ENCODE data around the gene NPB.
A peak's percentile ranks its signal among the peaks of the same experiment; 100 is the strongest.

Gene NPB

DNA sequence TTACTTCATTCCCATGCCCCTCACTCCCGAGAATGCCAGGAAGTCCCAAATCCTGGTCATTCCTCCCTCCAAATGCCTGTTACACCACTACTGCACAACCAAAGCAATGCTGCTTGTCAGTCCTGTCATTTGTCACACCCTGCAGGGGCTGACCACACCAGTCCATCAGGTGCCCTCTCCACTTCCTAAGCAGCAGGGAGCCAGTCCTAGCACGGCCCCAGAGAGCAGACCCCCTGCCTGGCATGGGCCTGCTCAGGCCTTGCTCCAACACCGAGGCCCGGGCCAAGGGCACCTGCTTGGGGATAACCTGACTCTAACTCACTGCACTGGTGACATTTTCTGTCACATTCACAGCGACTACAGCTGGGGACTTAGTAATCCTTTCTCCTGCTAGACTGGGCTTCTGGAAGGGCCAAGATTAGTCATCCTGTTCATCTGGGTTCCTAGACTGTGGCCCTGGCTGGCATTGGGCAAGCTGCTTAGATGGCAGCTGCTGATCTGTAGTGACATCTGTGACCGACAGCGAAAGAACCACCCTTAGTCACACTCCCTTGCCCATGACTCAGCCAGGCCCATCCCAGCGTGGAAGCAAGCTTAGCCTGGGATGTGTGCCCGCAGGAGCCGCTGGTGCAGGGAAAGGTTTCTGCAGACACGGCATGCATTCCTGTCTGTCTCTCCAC is 16.0 kb upstream of the NPB start:
- no peak overlapping the region for H3K27ac Mint-ChIP-seq

DNA sequence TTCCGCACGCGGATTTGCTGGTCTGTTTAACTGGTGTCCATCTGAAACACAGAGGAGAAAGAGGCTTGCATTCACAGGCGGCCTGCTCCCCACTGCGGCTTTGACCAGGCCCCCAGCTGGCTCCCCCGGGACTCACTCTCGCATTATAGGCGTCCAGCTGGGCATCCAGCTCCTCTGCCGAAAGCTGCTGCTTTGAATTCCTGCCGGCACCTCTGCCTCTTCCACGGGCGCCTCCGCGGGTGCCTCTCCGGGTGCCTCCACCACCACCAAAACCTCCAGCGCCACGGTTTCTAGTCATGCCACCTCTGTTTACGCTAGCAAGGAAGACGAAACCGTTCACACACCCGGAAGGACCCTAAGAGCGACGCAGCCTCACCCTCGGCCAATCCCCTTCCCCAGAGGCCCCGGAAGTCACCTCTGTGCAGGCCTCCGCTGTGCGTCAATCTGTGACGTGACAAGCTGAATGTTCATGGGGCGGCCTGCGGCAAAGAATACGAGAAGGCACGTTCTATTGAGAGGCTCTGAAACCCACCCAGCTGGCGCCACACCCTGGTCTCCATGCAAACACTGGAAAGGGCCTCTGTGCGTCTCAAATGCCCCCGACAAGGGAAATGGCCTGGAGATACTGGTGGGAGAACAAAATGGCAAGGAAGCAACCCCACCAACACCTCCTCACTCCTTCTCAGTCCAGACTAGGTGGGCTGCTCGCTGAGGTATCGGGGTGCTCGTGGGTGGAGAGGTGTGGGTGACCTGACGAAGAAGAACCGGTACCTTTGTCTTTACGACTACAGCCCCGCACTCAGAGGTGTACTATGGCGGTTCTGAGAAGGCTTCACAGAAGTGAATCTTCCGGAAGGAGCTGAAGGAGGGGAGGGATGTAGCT is 13.7 kb upstream of the NPB start:
- no peak for ATAC-seq
- Mint-ChIP-seq H3K4me3 (peak overlapping the region; percentile 59), H3K27me3 (no peaks in the 10 kb centered on the region), H3K9me3 (no peaks in the 10 kb centered on the region), H3K4me1 (peaks cover 32% of the 10 kb centered on the region), H3K27ac (peak overlapping the region; percentile 40), H3K36me3 (peaks cover 35% of the 10 kb centered on the region)

More for the DNA sequence above, 16.0 kb upstream of the NPB start:
- Mint-ChIP-seq H3K9me3 (no peaks in the 10 kb centered on the region), H3K4me3 (no peak overlapping the region), H3K4me1 (peaks cover 31% of the 10 kb centered on the region), H3K27me3 (no peaks in the 10 kb centered on the region), H3K36me3 (peaks cover 35% of the 10 kb centered on the region)
- no peak for ATAC-seq

DNA sequence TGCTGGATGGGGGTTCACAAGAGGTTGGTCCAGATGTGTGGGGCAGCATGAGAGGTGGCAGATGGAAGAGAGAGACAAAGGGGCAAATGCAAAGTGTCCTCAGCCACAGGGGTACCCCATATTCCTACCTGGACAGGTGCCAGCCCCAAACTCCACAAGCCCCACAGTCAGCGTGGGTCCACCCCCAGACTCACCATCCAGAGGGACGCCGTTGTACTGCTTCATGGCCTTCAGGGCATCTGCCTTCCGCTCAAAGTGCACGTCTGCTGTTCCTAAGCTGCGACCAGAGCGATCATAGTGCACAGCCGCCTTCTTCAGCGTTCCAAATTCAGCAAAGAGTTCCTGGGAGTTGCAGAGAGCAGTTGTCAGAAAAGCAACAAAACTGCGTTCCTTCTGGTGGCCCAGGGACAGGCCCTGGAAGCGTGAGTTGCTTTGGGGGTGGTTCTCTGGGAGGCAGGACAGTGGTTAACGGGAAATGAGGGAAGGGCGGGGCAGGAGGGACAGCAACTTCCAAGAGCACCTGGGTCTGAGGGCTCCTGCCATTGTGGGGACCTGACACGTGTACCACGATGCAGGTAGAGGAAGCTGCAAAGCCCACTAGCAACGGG is 12.9 kb upstream of the NPB start:
- Mint-ChIP-seq H3K36me3 (peaks cover 35% of the 10 kb centered on the region), H3K27ac (peak overlapping the region; percentile 40), H3K27me3 (no peaks in the 10 kb centered on the region), H3K4me3 (peak overlapping the region; percentile 59), H3K4me1 (peaks cover 39% of the 10 kb centered on the region), H3K9me3 (no peaks in the 10 kb centered on the region)
- no peak for ATAC-seq

DNA sequence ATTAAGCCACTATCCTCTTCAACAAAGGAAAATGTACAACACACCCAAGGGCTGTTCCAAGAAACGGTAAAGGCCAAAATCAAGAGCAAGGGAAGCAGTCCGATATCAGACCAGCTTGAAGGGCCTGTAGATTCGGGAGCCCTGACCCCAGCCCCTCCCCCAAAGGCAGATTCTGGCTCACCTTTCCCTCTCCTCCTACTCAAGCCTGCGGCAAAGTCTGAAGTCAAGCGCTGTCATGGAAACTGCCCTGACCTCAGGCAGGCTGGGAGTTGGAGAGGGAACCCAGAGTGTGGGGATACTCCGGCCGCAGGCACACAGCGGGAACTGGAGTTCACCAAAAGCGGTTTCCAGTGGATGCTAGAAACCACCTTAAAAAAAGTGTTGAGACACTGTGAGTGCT is 12.4 kb upstream of the NPB start:
- Mint-ChIP-seq H3K27me3 (no peaks in the 10 kb centered on the region), H3K4me3 (peak overlapping the region; percentile 91), H3K9me3 (no peaks in the 10 kb centered on the region), H3K27ac (peak overlapping the region; percentile 40), H3K4me1 (peaks cover 39% of the 10 kb centered on the region), H3K36me3 (peaks cover 35% of the 10 kb centered on the region)
- no peak for ATAC-seq

DNA sequence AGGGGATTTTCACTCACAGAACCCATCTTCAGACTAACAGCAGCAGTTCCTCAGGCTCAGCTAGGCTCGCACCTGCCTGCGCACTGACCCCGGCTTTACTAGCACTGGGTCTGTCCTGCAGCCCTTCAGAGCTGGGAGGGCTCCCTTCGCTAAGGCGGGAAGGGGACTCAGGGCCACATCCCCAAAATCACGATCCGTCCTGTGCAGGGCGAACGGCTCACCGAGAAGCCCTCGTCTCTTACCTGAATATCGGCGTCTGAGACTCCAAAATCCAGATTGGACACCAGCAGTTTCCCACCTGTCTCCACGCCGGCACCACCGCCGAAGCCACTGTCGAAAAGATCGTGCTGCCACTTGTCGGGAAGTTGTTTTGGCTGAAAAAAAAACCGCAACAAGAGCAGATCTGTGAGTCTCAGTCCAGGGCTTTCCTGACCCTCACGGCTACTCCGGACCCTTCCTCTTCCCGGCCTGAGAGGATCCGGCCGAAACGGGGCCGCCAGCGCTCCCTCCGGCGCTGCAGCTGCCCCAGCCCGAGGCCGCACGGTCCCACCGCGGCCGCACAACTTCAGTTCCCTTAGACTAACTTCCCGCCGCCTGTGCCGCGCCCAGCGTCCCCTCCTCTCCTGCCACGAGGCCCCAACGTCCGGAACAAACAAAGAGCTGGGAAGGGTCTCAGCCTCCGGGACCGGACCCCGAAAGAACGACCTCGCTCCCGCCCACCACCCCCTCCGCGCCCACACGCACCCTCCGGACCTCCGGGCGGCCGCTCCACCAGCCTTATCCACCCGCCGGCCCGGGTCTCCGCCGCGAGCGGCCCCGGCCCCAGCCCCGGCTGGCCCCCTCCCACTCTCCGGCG is 11.4 kb upstream of the NPB start:
- no peaks in the 10 kb centered on the region for H3K9me3 Mint-ChIP-seq
- peaks cover 38% of the 10 kb centered on the region for H3K36me3 Mint-ChIP-seq
- H3K4me1 Mint-ChIP-seq, result peaks cover 33% of the 10 kb centered on the region
- peak overlapping the region; percentile 88 for H3K27ac Mint-ChIP-seq
- peak overlapping the region; percentile 91 for H3K4me3 Mint-ChIP-seq
- H3K27me3 Mint-ChIP-seq, result no peaks in the 10 kb centered on the region
- ATAC-seq, result peak; percentile 2

DNA sequence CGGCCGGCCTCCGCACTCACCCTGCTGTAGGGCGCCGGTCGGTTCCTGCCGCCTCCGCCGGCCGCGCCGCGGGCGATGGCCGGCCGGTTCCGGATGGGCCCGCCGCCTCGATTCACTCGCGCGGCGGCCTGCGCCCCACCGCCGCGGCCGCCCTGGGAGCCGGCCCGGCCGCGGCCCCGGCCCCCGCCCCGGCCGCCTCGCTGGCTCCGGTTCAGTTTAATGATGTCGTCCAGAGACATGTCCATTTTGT is 10.8 kb upstream of the NPB start:
- Mint-ChIP-seq H3K27ac (peak overlapping the region; percentile 88), H3K27me3 (no peaks in the 10 kb centered on the region), H3K9me3 (no peaks in the 10 kb centered on the region), H3K4me1 (peaks cover 31% of the 10 kb centered on the region), H3K4me3 (peak overlapping the region; percentile 91), H3K36me3 (peaks cover 36% of the 10 kb centered on the region)
- ATAC-seq, result peak; percentile 28

DNA sequence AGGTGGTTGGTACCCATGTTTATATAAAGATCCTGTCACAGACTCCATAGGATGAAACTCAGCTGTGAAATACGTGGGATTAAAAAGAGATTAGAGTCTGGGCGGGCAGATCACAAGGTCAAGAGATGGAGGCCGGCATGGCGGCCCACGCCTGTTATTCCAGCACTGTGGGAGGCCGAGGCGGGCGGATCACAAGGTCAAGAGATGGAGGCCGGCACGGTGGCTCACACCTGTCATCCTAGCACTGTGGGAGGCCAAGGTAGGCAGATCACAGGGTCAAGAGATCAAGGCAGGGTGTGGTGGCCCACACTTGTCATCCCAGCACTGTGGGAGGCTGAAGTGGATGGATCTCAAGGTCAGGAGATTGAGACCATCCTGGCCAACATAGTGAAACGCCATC is 6.6 kb upstream of the NPB start:
- no peak for ATAC-seq
- H3K4me1 Mint-ChIP-seq, result peaks cover 8% of the 10 kb centered on the region
- H3K27ac Mint-ChIP-seq, result no peak overlapping the region
- H3K4me3 Mint-ChIP-seq, result no peak overlapping the region
- H3K27me3 Mint-ChIP-seq, result peaks cover 1% of the 10 kb centered on the region
- H3K36me3 Mint-ChIP-seq, result peaks cover 31% of the 10 kb centered on the region
- no peaks in the 10 kb centered on the region for H3K9me3 Mint-ChIP-seq

DNA sequence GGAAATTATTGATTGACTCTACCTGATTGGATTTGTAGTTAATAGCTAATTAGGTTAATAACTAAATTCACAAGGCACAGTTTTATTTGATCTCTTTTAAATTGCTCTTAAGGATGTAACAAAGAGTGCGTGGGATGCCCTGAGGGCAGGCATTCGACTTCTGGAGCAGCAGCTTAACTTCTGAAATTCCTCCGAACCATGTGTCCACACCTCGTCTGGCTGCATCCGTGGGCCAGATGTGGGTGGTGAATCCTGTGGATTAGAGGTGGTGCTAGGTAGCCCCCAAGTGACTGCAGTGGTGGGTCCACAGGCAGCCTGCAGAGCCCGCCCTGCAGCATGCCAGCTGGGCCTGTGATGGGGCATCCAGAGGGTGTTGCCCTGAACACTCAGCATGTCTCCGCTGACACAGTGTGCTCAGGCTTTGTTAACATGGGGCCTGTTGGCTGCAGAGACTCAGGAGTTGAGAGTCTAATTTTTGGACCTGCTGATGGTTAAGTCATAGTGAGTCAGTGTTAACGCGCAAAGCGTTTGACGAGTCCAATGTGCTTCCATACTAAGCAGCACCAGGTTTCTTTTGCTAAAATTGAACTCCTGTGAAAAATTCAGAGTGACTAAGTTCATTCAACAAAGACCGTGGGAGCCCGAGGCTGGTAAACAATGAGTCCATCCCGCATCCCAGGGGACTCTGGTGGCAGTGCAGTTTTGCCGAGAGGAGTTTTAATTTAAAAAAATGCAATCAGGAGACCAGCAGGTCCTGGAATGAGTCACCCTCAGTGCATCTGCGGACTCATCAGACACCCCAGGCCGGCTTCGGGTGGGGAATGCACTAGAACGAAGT is 3.8 kb upstream of the NPB start:
- Mint-ChIP-seq H3K4me3 (no peak overlapping the region), H3K36me3 (peaks cover 41% of the 10 kb centered on the region), H3K27me3 (peaks cover 14% of the 10 kb centered on the region), H3K9me3 (no peaks in the 10 kb centered on the region), H3K27ac (no peak overlapping the region), H3K4me1 (peaks cover 14% of the 10 kb centered on the region)
- ATAC-seq, result no peak

DNA sequence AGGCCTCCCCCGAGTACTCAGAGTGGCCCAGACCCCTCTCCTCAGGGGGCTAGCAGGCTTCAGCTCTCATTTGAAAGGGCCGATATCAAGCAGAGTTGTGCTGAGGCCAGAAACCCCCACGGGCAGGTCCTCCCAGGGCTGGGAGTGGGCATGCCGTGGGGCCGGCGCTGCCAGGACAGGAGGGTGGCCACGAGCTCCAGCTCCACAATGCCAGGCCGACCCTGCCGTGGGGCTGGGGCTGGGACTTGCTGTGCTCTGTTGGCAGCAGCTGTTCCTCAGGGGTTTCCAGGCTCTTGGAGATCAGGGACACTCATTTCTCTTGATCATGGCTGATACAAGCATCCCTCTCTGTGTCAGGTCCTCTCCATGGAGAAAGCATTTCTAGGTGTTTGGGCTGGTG is 3.2 kb upstream of the NPB start:
- Mint-ChIP-seq H3K4me3 (no peak overlapping the region), H3K36me3 (peaks cover 42% of the 10 kb centered on the region), H3K9me3 (no peaks in the 10 kb centered on the region), H3K27me3 (peaks cover 14% of the 10 kb centered on the region), H3K4me1 (peaks cover 7% of the 10 kb centered on the region), H3K27ac (no peak overlapping the region)
- ATAC-seq, result no peak

DNA sequence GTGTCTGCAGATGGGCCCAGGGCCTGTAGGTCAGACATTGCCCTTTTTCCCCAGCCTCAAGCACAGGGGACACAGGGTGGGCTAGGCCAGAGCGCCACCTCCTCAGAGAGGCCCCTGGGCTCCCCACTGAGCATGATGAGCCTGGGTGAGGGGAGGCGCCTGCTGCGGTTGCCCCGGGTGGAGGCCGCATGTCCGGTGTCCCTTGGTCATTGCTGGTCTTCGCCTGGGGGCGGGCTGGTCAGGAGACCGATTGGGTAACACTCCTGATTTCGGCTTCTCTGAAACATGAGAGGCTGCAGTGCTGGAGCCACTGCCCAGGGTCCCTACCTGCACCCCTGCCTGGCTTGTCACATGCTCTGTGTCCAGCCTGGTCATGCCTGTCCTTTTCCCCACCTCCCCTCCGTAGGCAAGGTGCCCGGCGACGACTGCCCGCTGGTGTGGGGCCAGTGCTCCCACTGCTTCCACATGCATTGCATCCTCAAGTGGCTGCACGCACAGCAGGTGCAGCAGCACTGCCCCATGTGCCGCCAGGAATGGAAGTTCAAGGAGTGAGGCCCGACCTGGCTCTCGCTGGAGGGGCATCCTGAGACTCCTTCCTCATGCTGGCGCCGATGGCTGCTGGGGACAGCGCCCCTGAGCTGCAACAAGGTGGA is 2.4 kb upstream of the NPB start:
- Mint-ChIP-seq H3K4me1 (peaks cover 6% of the 10 kb centered on the region), H3K36me3 (peaks cover 48% of the 10 kb centered on the region), H3K27ac (no peak overlapping the region), H3K4me3 (no peak overlapping the region), H3K9me3 (no peaks in the 10 kb centered on the region), H3K27me3 (peaks cover 14% of the 10 kb centered on the region)
- no peak for ATAC-seq

DNA sequence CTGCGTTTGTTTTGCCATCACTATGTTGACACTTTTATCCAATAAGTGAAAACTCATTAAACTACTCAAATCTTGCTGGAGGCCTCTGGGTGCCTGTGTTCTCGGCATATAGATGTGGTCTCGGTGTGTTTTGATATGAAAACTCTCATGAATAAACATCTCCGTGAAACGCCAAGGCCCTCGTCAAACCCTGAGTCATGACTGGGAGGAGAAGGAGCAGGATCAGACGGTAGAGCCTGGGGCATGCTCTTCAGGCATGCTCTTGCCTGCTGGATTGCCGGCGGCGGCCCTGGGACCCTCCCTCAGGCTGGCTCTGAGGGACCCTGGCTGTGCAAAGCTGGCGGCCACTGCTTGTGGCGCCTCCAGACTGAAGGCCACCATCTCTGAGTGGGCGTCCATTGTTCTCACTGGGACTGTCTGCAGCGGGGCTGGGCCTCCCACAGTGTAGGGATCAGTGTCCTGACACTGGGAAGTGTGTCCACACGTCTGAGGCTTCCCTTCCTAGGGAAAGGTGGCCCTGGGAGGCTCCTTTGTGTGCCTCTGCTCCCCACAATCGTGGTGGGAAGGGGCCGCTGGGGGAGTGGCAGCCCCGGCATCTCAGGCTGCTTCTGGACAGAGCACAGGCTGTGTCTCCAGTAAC is 1.7 kb upstream of the NPB start:
- Mint-ChIP-seq H3K4me3 (no peak overlapping the region), H3K27me3 (peaks cover 14% of the 10 kb centered on the region), H3K4me1 (peaks cover 6% of the 10 kb centered on the region), H3K27ac (no peak overlapping the region), H3K36me3 (peaks cover 43% of the 10 kb centered on the region), H3K9me3 (no peaks in the 10 kb centered on the region)
- no peak for ATAC-seq

DNA sequence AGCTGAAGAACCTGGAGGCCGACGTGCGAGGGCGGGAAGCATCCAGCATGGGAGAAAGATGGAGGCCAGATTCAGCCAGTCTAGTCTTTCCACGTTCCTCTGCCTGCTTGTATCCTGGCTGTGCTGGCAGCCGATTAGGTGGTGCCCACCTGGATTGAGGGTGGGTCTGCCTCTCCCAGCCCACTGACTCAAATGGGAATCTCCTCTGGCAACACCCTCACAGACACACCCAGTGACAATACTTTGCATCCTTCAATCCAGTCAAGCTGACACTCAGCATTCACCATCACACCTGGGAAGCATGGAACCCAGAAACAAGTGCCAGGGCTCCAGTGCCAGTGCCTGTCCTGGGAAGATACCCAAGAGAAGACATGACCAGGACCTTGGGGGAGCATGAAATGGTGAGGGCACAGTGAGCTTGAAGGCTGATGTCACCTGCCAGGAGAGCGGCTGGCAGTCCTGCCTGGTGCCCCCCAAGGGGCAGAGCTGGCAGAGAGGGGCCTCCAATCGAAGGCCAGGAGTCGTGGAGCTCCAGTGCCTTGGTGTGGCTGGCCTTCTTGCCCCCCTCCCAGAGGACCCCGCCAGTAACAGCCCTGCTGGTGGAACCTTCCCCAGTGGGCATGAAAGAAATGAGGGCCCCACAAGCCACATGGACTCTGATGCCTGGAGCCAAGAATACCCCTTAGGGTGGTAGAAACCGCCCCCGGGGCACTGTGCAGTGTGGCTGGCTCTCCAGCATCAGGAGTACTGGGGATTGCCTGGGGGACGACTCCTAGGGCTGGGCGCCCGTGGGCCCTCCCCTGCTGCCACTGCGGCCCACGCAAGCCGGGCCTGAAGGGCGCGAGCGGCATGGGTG is 643 bp upstream of the NPB start:
- Mint-ChIP-seq H3K4me3 (no peak overlapping the region), H3K27ac (no peak overlapping the region)

More for the DNA sequence above, 643 bp upstream of the NPB start:
- H3K4me1 Mint-ChIP-seq, result peaks cover 6% of the 10 kb centered on the region
- no peaks in the 10 kb centered on the region for H3K9me3 Mint-ChIP-seq
- ATAC-seq, result peak; percentile 9
- peaks cover 37% of the 10 kb centered on the region for H3K36me3 Mint-ChIP-seq
- peaks cover 14% of the 10 kb centered on the region for H3K27me3 Mint-ChIP-seq
